PC-9 (cell line): ENCODE measurements around the gene CTIF. TPM values are rescaled to one million over a fixed set of nuclear protein-coding genes. Genes with fewer than 3 reads are reported as not detected.

Experiments used
- BruUV-seq: library from RNA; stranded (reverse); fragments of 400-500 nt; replicated peaks from 2 replicates; lab custom pipeline; 2021; lab: Mats Ljungman, UMichigan
- CTCF ChIA-PET: fragments of 300-600 bp; sonication (Branson Sonifier 250); formaldehyde crosslinking; loops from one replicate; lab custom pipeline; 2022; ENCODE audit warnings: antibody characterized with exemption; lab: Charles Lee
- POLR2A ChIA-PET: fragments of 300-600 bp; sonication (Branson Sonifier 250); formaldehyde crosslinking; loops from one replicate; lab custom pipeline; 2022; ENCODE audit warnings: antibody characterized with exemption; ENCODE audit not compliant: unreplicated experiment; lab: Charles Lee
- DNase-seq, 2 experiments: peaks; one replicate each; pipeline versions ENCODE4 v3.0.0 to v3.0.0-alpha.2; 2015 to 2022; ENCODE audit warnings: mixed read lengths in 1 of 2
- H2AFZ ChIP-seq: fragments of 200-600 bp; sonication (generic); 2 replicates; pipeline ENCODE4 v1.8.1; 2017; ENCODE audit warnings: antibody characterized with exemption
- H3F3A ChIP-seq: fragments of 200-600 bp; sonication (generic); 2 replicates; pipeline ENCODE4 v1.8.1; 2017; ENCODE audit warnings: antibody characterized with exemption, mild to moderate bottlenecking, low read depth; ENCODE audit not compliant: insufficient read depth
- H3K27ac ChIP-seq: fragments of 200-600 bp; sonication (generic); 2 replicates; pipeline ENCODE4 v1.6.1; 2016; ENCODE audit warnings: mixed run types
- H3K27me3 ChIP-seq: fragments of 200-600 bp; sonication (generic); 2 replicates; pipeline ENCODE4 v1.6.1; 2016; ENCODE audit warnings: low read depth, mixed run types; ENCODE audit not compliant: insufficient read depth
- H3K36me3 ChIP-seq: fragments of 200-600 bp; sonication (generic); 2 replicates; pipeline ENCODE4 v1.6.1; 2016; ENCODE audit warnings: low read depth, mixed run types
- H3K4me1 ChIP-seq: fragments of 200-600 bp; sonication (generic); replicated peaks from 2 replicates; pipeline ENCODE4 v1.6.1; 2016; ENCODE audit warnings: mixed run types; ENCODE audit not compliant: insufficient read depth
- H3K4me2 ChIP-seq: fragments of 200-600 bp; sonication (generic); 2 replicates; pipeline ENCODE4 v1.6.1; 2017; ENCODE audit warnings: mixed run types
- H3K4me3 ChIP-seq: fragments of 200-600 bp; sonication (generic); 2 replicates; pipeline ENCODE4 v1.6.1; 2016; ENCODE audit warnings: mixed run types
- H3K79me2 ChIP-seq: fragments of 200-600 bp; sonication (generic); 2 replicates; pipeline ENCODE4 v1.6.1; 2017; ENCODE audit warnings: low read depth, mixed run types
- H3K9me2 ChIP-seq: fragments of 200-600 bp; sonication (generic); 2 replicates; pipeline ENCODE4 v1.8.1; 2017; ENCODE audit warnings: mild to moderate bottlenecking; ENCODE audit not compliant: insufficient read depth
- H3K9me3 ChIP-seq: fragments of 200-600 bp; sonication (generic); 2 replicates; pipeline ENCODE4 v1.8.1; 2016; ENCODE audit warnings: low read depth; ENCODE audit not compliant: insufficient read depth
- H4K20me1 ChIP-seq: fragments of 200-600 bp; sonication (generic); 2 replicates; pipeline ENCODE4 v1.8.1; 2017; ENCODE audit not compliant: insufficient read depth
- CTCF ChIP-seq: fragments of 200-600 bp; sonication (generic); conservative IDR thresholded peaks from 2 replicates; pipeline ENCODE4 v1.6.1; 2017; ENCODE audit warnings: mixed run types, antibody characterized with exemption, mild to moderate bottlenecking, moderate library complexity
- EZH2 ChIP-seq: fragments of 200-600 bp; sonication (generic); IDR thresholded peaks from 2 replicates; pipeline ENCODE4 v1.8.0; 2017; ENCODE audit warnings: antibody characterized with exemption, low read depth
- intact Hi-C: fragments of 100-400 bp; cut with micrococcal nuclease; formaldehyde crosslinking; loops from one replicate; pipeline ENCODE4 v1.10.0; 2022; ENCODE audit not compliant: unreplicated experiment
- total RNA-seq: library from RNA; stranded (reverse); gene quantifications from 2 replicates; pipeline ENCODE4 v1.2.3, GENCODE V29; 2021

CTIF gene
- total RNA-seq, 1 experiment from 2014 or later = 26.2 TPM

GRCh38 chr18:48742706-48743475, 204.1 kb downstream of the CTIF start:
- H3K79me2 ChIP-seq = no peaks in the 10 kb centered on the region
- intact Hi-C loops = no loop called here
- CTCF ChIA-PET = no interaction called here

GRCh38 chr18:48743886-48744285, 205.1 kb downstream of the CTIF start:
- no peaks in the 10 kb centered on the region for H3K9me2 ChIP-seq
- BruUV-seq = no TSS peak
- DNase-seq = no peak
- no peaks in the 10 kb centered on the region for H3K36me3 ChIP-seq
- H2AFZ ChIP-seq = no peak overlapping the region
- H3K4me2 ChIP-seq = no peak overlapping the region
- H3K27me3 ChIP-seq = no peaks in the 10 kb centered on the region
- TF ChIP-seq EZH2 (no peak), CTCF (no peak)
- H3F3A ChIP-seq = no peaks in the 10 kb centered on the region
- H3K79me2 ChIP-seq = no peaks in the 10 kb centered on the region
- H3K4me1 ChIP-seq = peaks cover 12% of the 10 kb centered on the region; the same call in 1 of the 2 replicates
- H3K9me3 ChIP-seq = no peaks in the 10 kb centered on the region
- intact Hi-C loops = no loop called here
- H3K27ac ChIP-seq = no peak overlapping the region
- H3K4me3 ChIP-seq = no peak overlapping the region
- H4K20me1 ChIP-seq = no peaks in the 10 kb centered on the region
- ChIA-PET POLR2A (no interaction called here), CTCF (no interaction called here)

More at GRCh38 chr18:48742706-48743475, 204.1 kb downstream of the CTIF start:
- TF ChIP-seq CTCF = no peak
- TF ChIP-seq EZH2 = no peak
- Histone ChIP-seq H4K20me1 (no peaks in the 10 kb centered on the region), H3K27me3 (no peaks in the 10 kb centered on the region), H3K4me1 (peaks cover 12% of the 10 kb centered on the region; the same call in 1 of the 2 replicates), H3K9me3 (no peaks in the 10 kb centered on the region), H3K27ac (no peak overlapping the region), H3K9me2 (no peaks in the 10 kb centered on the region), H3F3A (no peaks in the 10 kb centered on the region), H3K4me3 (no peak overlapping the region), H3K36me3 (no peaks in the 10 kb centered on the region), H2AFZ (no peak overlapping the region), H3K4me2 (no peak overlapping the region)
- BruUV-seq = no TSS peak
- no peak for DNase-seq
- POLR2A ChIA-PET = no interaction called here

DNA sequence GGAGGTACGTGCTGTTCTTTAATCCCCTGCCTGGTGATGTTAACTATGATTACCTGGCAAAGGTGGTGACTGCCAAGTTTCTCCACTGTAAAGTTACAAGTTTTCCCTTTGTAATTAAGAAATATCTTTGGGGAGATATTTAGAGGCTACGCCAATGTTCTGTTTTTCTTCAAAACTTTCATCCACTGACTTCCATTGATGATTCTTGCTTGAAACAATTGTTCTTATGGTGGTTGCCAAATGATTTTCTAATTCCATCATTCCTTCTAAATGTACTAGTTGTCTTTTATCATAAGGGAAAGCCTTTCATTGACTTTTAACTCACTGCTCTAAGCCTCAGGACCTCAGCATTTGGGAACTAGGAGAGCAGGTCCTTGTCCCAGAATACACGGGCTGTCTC, 206.5 kb downstream of the CTIF start:
- no TSS peak for BruUV-seq
- peaks cover 12% of the 10 kb centered on the region; the same call in 1 of the 2 replicates for H3K4me1 ChIP-seq
- no peak for DNase-seq
- H4K20me1 ChIP-seq = no peaks in the 10 kb centered on the region
- H2AFZ ChIP-seq = no peak overlapping the region
- ChIA-PET POLR2A (interaction anchor here (0.6 kb wide), 1 partner anchor 104 kb away, joined by 7 read pairs; no protein-coding TSS in a partner anchor), CTCF (no interaction called here)
- peak overlapping the region; percentile 46; the same call in 1 of the 2 replicates for H3K4me2 ChIP-seq
- no peak overlapping the region for H3K27ac ChIP-seq
- no peaks in the 10 kb centered on the region for H3K9me2 ChIP-seq
- H3K9me3 ChIP-seq = no peaks in the 10 kb centered on the region
- no peak overlapping the region for H3K4me3 ChIP-seq
- intact Hi-C loops = no loop called here
- H3K27me3 ChIP-seq = no peaks in the 10 kb centered on the region
- H3K36me3 ChIP-seq = no peaks in the 10 kb centered on the region
- TF ChIP-seq CTCF = no peak
- TF ChIP-seq EZH2 = no peak
- no peaks in the 10 kb centered on the region for H3F3A ChIP-seq
- no peaks in the 10 kb centered on the region for H3K79me2 ChIP-seq
